8988T (cell line): ENCODE data around the gene BMPR1B.
"Not testable (repeated sequence)": the region's sequence is repeated elsewhere in the genome, so short reads cannot be mapped to it uniquely, and the experiment has no call there.

Experiments used
- DNase-seq: peaks from one replicate; pipeline ENCODE4 v3.0.0; 2011

BMPR1B gene

DNA sequence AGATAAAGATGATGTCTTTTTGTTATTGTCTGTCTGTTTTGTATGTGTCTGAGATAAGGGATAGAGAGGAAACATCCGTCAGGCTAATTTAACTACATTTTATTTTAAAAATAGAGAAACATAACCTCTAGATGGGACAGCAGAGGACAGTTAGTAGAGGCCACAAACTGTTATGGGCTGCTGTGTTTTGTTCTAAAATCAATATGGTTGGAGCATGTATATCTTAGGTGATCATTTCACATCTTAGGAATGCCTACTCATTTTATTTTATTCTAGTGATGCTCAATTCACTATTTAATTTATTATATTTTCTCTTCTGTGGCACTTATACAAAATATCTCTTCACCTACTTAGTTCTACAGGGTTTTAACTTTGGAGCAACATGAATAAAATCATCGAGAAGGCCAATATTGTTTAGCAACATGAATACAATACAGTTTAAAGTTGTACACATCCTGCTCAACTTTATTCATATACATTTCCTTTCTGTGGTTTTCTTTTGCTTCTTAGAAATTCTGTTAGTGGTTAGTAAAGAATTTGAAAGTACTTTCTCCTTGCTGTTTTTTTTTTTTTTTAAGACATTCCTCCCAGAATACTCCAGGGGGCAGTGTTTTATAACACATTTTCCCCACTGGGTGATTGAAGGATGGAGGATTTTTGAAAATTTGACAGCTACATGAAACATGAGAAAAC lies 398.1 kb downstream of the BMPR1B start:
- DNase-seq, result no peak

DNA sequence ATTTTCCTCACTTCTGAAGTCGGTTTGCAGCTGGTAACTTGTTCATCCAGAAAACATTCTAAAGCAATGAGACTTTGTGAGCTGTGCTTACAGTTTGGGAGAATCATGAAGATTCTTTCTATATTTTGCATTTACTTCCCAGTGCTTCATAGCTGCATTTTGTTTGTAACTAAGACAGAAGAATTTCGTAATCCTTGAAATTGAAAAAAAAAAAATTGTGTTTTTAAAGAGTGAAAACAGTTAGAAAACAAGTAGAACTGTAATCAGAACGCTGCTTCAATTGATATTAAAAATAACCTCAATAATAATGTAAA lies 398.7 kb downstream of the BMPR1B start:
- no peak for DNase-seq

DNA sequence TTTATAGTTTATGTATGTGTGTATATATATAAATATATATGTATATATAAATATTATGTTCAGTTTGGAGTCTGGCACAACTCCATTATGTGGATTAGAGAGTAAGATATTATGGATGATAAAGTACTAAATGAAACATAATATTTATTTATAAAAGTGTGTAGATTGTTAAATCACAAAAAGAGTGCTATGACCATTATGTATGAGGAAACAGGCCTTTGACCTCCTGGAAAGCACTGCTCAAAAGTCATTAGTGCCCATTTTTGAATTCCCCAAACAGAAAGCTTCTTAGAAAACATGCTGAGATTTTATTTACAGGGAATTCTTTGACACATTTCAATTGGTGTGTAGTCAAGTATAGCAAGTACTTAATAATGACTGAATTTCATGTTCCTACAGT lies 399.8 kb downstream of the BMPR1B start:
- no peak for DNase-seq

DNA sequence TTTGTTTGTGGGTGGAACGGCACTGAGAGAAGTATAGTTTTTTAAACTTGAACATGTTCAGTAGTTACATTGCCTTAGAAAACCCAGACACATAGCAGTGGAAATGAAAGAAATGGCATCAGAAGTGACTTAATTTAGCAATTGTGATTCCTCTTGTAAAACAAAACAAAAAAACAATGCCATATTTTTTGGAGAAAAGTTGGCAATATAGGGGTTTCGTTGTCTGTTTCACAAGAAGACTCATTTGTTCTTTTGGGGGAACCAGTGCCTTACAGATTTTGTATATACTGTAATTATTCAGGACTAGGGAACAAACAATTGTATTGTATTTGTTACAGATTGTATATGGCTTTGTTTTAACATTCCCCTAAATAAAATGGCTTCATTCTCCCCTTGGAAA lies 400.3 kb downstream of the BMPR1B start:
- no peak for DNase-seq

DNA sequence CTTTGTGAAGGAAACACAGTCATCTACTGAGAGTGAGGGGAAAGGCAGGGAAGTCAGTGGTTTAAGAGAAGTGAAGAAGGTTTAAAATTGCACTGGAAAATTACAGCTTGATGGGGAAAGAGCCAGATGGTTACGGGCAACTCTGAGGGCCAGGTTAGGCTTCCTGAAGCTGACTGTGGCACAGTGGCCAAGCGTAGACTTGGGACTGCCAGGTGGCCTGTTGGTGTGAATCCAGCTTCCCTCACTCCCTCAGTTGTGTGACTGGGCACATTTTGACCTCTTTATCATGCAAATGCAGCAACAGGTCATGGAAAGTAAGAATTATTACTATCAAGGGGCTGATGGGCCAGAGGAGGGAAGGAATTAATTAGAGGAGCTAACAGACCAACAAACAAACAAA lies 400.9 kb downstream of the BMPR1B start:
- DNase-seq, result no peak

DNA sequence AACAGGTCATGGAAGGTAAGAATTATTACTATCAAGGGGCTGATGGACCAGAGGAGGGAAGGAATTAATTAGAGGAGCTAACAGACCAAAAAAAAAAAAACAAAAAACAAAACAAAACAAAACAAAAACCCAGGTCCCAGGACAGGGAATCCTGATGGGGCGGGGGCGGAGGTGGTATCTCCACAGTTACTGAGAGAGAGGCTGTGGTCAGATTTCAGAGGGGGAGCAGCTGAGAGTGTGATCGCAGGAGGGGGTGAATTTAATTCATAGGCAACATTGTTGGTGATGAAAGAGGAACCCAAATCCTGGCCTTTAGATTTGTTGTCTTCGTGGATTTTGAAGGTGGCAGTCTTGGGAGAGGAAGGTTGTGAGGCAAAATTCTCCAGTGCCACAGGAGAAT lies 401.6 kb downstream of the BMPR1B start:
- DNase-seq, result no peak

DNA sequence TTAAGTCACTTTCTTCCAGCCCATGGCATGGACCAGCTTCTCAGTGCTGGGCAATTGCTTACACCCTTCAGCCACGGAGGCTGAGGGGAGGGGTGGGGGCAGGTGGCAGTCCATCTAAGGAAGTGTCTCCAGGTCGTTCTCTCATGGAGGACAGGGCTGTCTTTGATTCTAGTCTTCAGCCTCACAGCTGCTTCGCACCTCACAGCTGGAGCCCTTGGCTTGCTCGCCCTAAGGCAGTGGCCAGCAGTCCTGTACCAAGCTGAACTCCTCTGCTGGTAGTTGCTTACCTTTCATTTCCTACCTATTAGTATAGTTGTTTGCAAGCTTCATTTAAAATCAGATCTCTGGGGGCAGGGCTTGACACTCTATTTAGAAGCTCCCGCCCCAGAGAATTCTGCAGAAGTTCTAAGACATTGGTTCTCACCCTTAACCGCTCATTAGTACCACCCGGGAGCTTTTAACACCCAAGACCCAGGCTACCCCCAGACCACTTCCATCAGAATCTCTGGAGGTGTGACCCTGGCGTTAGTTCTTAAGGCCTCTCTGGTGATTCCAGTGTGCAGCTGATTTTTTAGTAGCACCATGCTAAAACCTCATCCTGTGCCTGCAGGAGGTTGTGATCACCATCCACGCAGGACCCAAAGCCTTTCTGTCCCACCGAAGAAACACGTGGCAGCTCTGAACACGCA lies 404.2 kb downstream of the BMPR1B start:
- no peak for DNase-seq

DNA sequence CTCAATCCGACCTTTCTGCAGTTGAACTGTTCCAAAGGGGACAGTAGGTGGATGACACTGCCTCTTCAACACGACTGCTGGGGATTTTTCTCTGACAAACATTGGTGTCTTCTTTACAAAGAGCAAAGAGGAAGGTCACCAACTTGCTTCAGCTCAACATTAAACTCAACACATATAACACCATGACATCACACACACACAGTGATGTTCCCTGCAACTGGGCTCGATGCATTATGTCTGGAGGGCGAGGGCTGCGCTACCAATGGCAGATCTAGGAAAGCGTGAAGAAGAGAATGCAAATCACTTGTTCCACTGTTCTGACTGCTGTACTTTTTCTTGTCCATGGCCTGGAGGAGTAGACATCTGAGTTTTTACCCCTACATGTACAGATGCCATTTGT lies 405.1 kb downstream of the BMPR1B start:
- no peak for DNase-seq

DNA sequence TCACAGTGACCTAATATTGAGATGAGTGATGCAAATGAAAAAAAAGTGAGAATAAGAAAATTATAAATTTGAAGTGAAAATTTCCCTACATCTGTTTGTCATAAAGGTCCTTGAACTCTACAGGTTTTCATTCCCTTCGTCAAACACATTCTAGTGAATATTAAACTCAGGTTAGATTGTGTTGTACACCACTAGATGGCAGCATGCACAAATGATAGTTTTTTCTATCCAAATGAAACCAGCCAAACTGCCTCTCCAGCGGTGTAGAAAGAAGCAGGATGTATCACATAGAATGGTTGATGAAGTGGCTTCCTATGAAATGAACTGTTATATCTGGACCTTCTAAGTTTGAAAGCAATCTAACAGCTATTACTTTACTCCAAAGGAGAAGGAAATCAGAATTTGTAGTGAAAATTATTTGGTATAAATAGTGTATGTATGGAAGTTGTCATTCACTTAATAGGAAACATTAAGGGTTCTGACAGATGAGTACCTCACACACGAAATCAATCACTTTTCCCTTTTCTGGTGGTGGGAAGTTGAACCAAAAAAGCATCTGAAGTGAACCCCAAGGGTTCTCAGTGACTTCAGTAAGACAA lies 408.3 kb downstream of the BMPR1B start:
- no peak for DNase-seq

DNA sequence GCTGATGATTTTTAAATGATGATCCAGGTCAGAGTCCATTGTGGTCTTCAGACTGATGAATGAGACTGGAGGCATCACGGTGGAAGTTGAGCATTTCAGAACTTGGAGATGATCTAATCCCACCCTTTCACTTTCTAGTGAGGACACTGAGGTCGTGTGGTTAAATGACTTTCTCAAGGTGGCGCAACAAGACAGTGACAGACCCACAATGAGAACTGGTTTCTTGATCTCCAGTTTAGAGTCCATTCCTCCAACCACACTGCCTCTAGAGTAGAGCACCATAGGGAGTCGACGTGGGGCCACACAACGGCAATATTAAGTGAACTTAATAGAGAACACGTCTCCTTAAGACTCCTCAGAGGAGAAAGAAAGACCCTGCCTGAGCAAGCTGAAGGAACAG lies 410.1 kb downstream of the BMPR1B start:
- no peak for DNase-seq

DNA sequence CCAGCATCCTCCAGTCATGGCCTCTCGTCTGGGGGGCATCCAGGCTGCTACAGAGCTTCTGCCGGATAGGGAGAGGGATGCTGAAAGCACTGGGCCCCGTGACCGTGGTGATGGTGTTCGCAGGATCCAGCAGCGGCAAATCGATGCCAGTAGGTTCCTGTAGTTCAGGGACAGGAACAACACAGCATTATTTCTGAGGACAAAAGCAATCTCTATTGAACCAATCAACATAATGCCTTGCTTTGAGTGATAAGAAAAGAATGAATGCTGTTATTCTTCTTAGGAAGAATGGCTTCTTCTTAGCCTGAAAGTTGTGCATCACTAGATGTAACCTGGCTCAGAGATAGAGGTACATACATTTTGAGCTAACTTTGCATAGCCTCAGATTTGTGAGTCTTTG lies 412.4 kb downstream of the BMPR1B start:
- DNase-seq, result no peak

DNA sequence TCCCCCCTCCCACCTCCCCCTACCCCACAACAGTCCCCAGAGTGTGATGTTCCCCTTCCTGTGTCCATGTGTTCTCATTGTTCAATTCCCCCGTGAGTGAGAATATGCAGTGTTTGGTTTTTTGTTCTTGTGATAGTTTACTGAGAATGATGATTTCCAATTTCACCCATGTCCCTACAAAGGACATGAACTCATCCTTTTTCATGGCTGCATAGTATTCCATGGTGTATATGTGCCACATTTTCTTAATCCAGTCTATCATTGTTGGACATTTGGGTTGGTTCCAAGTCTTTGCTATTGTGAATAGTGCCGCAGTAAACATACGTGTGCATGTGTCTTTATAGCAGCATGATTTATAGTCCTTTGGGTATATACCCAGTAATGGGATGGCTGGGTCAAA lies 413.6 kb downstream of the BMPR1B start:
- DNase-seq, result not testable (repeated sequence)

DNA sequence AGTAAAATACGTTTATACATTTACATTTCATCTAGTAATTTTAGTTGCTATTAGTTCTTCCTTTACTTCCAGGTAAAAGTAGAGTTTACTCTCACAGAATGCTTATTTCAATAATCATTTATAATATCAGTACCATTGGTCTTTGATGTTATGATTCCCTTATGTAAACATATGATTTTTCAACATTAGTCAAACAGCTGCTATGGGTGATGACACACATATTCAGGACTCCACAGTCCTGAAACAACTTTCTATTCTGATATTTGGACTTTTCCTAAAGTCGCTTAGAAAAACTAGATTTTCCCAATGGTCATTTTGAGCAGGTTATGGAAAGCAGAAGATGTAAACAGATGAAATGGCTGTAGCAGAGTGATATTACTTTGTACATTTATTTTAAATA lies 421.2 kb downstream of the BMPR1B start:
- no peak for DNase-seq

DNA sequence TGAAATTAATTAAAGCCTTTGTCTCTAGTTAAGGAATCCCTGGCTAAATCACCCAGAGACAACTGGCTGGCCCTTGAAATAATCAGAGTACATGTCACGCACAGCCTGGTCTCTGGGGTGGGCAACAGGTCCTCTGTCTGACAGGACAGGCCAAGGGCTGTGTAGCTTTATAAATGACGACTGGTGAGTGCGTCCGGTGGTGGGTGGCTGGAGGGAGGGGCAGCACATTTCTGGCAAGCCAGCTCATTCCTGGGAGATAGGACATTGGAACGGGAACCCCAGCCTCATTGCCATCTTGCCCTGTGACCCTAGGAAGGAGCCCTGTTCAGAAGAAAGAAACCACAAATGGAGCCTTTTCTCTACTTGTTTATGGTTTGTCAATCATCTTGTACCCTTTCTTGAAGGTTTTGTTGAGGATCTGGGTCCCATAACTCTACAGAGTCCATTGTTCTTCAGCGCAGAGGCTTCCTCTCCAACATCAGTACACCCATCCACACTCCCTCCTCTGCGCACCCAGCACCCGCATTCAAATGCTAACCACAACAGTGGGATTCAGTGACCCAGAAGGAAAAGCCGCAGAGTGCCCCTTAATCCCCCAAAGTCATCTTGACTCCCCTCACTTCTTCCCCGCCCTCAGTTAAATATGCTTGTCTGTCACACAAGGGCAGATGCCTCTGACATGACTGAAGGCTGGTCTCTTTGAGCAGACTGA lies 422.9 kb downstream of the BMPR1B start:
- DNase-seq, result no peak

DNA sequence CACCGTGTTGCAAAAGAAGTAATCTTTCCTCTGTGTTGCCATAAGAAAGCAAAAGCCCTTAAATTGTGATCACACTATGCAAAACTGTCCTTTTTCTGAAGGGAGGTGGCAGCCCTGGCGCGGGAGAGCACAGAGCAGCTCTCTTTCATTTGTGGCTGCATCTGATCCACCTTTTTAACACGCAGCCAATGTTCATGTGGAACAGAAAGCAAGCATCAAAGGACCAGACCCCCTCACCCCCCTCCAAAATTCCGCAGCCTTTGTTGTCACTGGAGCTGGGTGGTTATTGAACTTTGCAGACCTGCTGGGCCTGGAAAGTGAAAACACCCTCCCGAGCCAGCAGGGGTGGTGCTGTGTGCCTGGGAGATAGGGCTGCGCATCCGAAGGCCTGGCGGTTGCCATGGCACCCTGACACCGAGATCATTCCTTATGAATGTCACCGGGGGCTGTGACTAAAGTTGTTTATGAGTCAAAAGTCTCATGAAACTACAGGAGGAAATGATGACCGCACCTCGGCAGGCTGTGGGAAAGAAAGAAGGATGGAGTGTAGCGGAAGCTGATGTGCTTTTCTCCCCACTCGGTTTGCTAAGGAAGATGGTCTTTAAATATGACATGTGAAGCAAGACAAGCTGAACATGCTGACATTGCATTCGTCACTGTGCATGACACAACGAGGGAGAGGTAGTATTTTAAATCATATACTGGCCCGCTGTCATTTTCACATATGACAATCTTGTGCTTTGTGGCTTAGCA lies 423.7 kb downstream of the BMPR1B start:
- DNase-seq, result no peak

DNA sequence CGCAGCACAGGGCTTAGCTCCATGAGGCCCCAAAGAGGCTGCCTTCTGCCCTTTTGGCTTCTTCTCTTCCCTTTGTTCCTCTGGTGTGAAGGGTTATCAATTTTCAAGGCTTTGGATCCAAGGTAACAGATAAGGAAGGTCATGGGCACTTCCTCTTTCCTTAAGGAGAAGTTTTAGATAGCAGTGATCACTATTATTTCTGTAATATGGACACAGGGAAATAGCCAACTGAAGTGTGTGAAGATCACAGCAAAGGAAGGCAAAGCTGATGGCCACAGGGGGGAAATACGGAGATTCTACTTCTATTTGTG lies 424.2 kb downstream of the BMPR1B start:
- DNase-seq, result no peak

DNA sequence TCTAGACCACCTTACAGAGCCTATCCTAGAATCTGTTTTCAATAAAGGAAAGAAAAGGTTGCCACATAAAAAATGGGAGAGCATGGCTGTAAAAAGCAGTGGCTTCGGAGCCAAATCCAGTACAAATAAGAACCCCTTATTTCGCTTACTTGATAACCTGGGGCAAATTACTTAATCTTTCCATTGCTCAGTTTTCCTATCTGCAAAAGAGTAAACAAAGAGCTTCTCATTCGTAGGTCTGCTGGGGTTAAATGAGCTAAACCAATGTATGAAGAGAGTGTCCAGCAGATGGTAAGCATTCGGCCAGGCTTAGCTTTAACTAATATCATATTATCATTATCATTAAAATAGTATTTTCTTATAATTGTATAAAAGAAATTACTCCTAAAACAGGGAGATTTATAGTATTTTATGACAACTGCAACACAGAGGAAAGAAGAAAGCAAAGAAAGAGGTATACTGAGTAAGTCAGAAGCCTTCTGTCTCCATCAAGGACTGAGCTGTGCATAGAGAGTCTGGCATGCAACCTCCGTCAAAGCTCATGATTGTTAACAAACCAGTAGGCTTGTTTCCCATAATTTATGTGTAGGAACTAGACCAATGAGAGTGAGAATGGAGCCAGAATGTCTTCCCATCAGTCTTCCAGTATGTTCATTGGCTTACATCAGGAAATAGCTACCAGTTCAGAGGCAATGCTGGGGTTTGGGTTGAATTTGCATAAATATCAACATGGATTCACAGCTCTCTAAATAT lies 426.1 kb downstream of the BMPR1B start:
- no peak for DNase-seq

DNA sequence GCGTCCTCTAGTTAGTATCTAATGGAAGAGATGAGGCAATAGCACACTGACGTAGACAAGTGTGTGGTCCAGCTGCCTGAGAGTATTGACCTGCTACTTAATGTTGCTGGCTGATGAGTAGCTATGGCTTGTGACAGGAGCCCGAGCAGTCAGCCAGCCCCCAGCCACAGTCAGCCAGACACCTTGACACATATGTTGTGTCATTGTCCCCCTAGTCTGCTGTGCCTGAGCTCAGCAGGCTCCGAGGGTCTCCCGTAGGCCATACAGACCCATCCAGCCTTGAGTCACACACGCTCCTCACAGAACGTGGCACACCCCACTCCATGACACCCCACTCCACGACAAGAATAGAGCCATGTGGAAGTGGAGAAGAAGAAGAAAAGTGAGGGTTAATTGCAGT lies 428.9 kb downstream of the BMPR1B start:
- DNase-seq, result no peak

DNA sequence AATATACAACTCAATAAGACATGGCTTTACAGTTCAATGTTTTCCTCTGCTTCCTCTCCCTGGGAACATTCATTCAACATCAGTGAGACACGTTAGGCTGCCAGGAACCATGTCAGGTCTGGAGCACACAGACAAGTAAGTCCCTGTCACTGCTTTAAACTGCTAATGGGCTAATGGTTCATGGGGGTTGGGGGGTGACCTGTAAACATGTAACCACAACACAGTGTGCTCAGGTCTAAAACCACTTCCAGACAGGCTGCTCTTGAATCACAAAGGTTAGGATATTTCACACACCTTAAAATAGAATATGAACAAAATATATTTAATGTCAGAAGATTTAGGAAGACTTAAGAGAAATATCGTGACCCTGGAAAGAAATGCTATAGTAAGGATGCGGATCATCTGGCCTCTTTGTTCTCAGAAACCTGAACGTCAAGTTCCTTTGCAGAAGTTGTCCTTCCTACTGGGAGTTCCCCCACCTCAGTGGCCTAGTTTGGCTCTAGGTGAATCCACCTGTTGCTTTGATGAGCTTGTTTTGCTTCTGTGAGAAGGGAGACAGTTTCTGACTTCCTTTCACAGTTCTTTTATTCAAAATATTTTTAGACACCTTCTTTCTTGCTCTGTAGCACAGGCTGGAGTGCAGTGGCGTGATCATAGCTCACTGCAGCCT lies 431.1 kb downstream of the BMPR1B start:
- DNase-seq, result no peak

DNA sequence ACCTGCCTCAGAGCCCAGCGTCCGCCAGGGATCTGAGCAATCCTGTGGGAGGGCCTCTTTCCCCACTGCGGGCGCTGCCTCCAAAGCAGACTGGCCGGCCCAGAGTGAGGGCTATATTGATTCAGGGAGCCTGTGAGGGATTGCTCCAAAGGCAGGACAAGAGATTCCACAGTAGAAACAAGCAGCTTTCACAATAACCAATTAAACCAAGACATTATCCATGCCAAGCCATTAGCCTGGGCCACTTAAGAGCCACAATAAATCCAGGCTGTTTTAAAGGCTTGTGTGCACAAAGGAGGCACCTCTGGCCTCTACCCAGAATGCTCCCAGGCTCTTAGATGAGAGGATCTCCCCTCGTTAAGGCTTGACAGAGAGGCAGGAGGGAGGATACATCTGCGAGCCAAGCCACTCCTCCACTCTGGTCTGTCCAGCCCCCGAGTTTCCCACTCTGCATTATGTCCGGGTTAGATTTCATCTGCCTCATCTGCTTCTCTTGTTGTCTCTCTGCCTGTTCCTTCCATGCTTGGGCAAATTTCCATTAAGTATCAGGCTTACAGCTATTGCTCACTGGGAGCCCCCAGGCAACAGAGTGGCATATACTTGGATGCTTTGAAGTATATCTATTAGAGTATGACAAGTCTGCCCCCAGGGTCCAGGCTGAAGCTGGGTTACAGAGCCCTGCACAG lies 433.1 kb downstream of the BMPR1B start:
- no peak for DNase-seq

DNA sequence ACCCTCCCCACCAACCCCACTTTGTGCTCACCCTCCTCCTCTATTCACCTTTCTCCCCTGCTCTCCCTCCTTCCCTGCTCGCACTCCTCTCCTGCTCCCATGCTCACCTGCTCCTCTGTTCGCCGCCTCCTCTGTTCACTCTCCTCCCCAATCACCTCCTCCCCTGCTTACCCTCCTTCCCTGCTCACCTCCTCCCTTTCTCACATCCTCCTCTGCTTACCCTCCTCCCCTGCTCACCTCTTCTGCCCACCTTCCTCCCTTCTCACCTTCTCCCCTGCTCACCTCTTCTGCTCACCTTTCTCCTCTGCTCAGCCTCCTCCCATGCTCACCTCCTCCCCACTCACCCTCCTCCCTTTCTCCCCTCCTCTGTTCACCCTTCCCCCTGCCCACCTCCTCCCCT lies 433.8 kb downstream of the BMPR1B start:
- DNase-seq, result no peak
